GM12873 (cell line): ENCODE results near the gene PITPNM3.

Source experiments
- CTCF ChIP-seq: IDR thresholded peaks from 2 replicates; pipeline ENCODE4 v1.5.1; 2012; ENCODE audit warnings: low read depth, mild to moderate bottlenecking, moderate library complexity, low read length, control low read depth; ENCODE audit not compliant: insufficient read depth; ENCODE audit errors: missing control alignments

PITPNM3 gene

GRCh38 chr17:6496640-6497441 lies 59.5 kb downstream of the PITPNM3 start:
- TF ChIP-seq CTCF = no peak

- TF ChIP-seq CTCF = no peak
These were observed 60.3 kb downstream of the PITPNM3 start for GRCh38 chr17:6496116-6496481.

GRCh38 chr17:6495450-6496115 lies 60.8 kb downstream of the PITPNM3 start:
- TF ChIP-seq CTCF = peak; percentile 43

- TF ChIP-seq CTCF = no peak
These were observed 62.0 kb downstream of the PITPNM3 start for GRCh38 chr17:6494239-6494941.

- TF ChIP-seq CTCF = no peak
These were observed 63.3 kb downstream of the PITPNM3 start for GRCh38 chr17:6492892-6493674.

- no peak for TF ChIP-seq CTCF
These were observed 65.2 kb downstream of the PITPNM3 start for GRCh38 chr17:6491071-6491700.
